H1 (cell line): Measurements from ENCODE around the gene FLVCR2. TPM values are rescaled to one million over a fixed set of nuclear protein-coding genes. Genes with fewer than 3 reads are reported as not detected.

Source experiments
- CTCF ChIA-PET: fragments of 300-600 bp; sonication (Branson Sonifier 250); formaldehyde crosslinking; loops from one replicate; lab custom pipeline; 2021; ENCODE audit not compliant: partially characterized antibody; lab: Charles Lee
- POLR2A ChIA-PET: fragments of 300-600 bp; sonication (Branson Sonifier 250); formaldehyde crosslinking; loops from one replicate; lab custom pipeline; 2021; ENCODE audit warnings: inconsistent platforms; ENCODE audit not compliant: partially characterized antibody; lab: Charles Lee
- DNase-seq, 2 experiments: peaks; one replicate each; pipeline versions ENCODE4 v3.0.0 to v3.0.0-alpha.2; 2010 to 2022; ENCODE audit warnings: low spot score in 2 of 2, low read depth in 1 of 2, mixed read lengths in 1 of 2
- FAIRE-seq: peaks from 2 replicates; lab custom pipeline; 2011; peaks lifted over from hg19 to GRCh38; lab: Jason Lieb, UNC
- H2AFZ ChIP-seq: 2 replicates; pipeline ENCODE4 v1.8.1; 2012; ENCODE audit warnings: low read length, inconsistent platforms
- H2AK5ac ChIP-seq: 2 replicates; pipeline ENCODE4 v1.6.1; 2013; ENCODE audit warnings: low read depth, low read length
- H2BK120ac ChIP-seq: replicated peaks from 2 replicates; pipeline ENCODE3; 2013; ENCODE audit warnings: low read depth, low read length, inconsistent platforms
- H2BK12ac ChIP-seq: 2 replicates; pipeline ENCODE4 v1.6.1; 2013; ENCODE audit warnings: low read depth, low read length
- H2BK15ac ChIP-seq: 2 replicates; pipeline ENCODE4 v1.6.1; 2013; ENCODE audit warnings: low read length
- H2BK20ac ChIP-seq: 2 replicates; pipeline ENCODE4 v1.6.1; 2013; ENCODE audit warnings: low read length
- H2BK5ac ChIP-seq: 2 replicates; pipeline ENCODE4 v1.6.1; 2013; ENCODE audit warnings: low read depth, low read length
- H3K14ac ChIP-seq: 2 replicates; pipeline ENCODE4 v1.6.1; 2013; ENCODE audit warnings: inconsistent platforms; ENCODE audit not compliant: insufficient read length
- H3K18ac ChIP-seq: 2 replicates; pipeline ENCODE4 v1.6.1; 2013; ENCODE audit warnings: low read length; ENCODE audit errors: extremely low read depth
- H3K23ac ChIP-seq: 2 replicates; pipeline ENCODE4 v1.6.1; 2013; ENCODE audit warnings: inconsistent platforms; ENCODE audit not compliant: insufficient read length
- H3K23me2 ChIP-seq: 2 replicates; pipeline ENCODE4 v1.6.1; 2013; ENCODE audit warnings: low read depth, low read length
- H3K27ac ChIP-seq: 2 replicates; pipeline ENCODE4 v1.6.1; 2011; ENCODE audit warnings: low read depth, low read length, inconsistent platforms
- H3K27me3 ChIP-seq, 4 experiments: replicated peaks in 1 of 4; 1 replicate in 1 of 4; 2 replicates in 3 of 4; pipeline versions ENCODE4 v1.6.1 to v1.8.1; 2011 to 2013; ENCODE audit warnings: low read length in 3 of 4, mild to moderate bottlenecking in 3 of 4, inconsistent platforms in 2 of 4, mixed read lengths in 2 of 4, moderate library complexity in 1 of 4; ENCODE audit not compliant: control insufficient read depth in 3 of 4, insufficient read depth in 3 of 4; ENCODE audit errors: extremely low read depth in 1 of 4
- H3K36me3 ChIP-seq, 4 experiments: 2 replicates each; pipeline versions ENCODE4 v1.6.1 to v1.8.1; 2011 to 2013; ENCODE audit warnings: mild to moderate bottlenecking in 4 of 4, low read length in 3 of 4, moderate library complexity in 2 of 4, control low read depth in 1 of 4, inconsistent platforms in 1 of 4; ENCODE audit not compliant: insufficient read depth in 4 of 4, control insufficient read depth in 2 of 4
- H3K4ac ChIP-seq: replicated peaks from 2 replicates; pipeline ENCODE3; 2013; ENCODE audit warnings: low read length, low read depth, mixed read lengths, inconsistent platforms; ENCODE audit not compliant: insufficient read length
- H3K4me1 ChIP-seq, 4 experiments: replicated peaks in 1 of 4; 1 replicate in 1 of 4; 2 replicates in 3 of 4; pipeline versions ENCODE4 v1.6.1 to v1.8.1; 2011 to 2013; ENCODE audit warnings: low read length in 3 of 4, inconsistent platforms in 2 of 4, mixed read lengths in 1 of 4; ENCODE audit not compliant: insufficient read depth in 4 of 4, control insufficient read depth in 3 of 4
- H3K4me2 ChIP-seq, 2 experiments: 2 replicates each; pipeline versions ENCODE4 v1.6.1 to v1.8.1; 2011 to 2013; ENCODE audit warnings: low read depth in 2 of 2, low read length in 2 of 2, control low read depth in 1 of 2, inconsistent platforms in 1 of 2, mild to moderate bottlenecking in 1 of 2; ENCODE audit not compliant: insufficient read depth in 1 of 2
- H3K4me3 ChIP-seq, 4 experiments: fragments of 200-600, 300-600 bp in 1 of 4; sonication (generic), shearing (Covaris generic), sonication (Bioruptor Twin) in 1 of 4; 2 replicates each; pipeline versions ENCODE4 v1.5.1 to v1.8.1; 2011 to 2016; ENCODE audit warnings: low read length in 4 of 4, low read depth in 3 of 4, control low read depth in 2 of 4, inconsistent platforms in 2 of 4, mild to moderate bottlenecking in 2 of 4, mixed read lengths in 1 of 4, moderate library complexity in 1 of 4; ENCODE audit not compliant: insufficient read depth in 2 of 4; ENCODE audit errors: extremely low read depth in 1 of 4
- H3K56ac ChIP-seq: replicated peaks from 2 replicates; pipeline ENCODE3; 2013; ENCODE audit warnings: low read depth, mild to moderate bottlenecking, mixed read lengths, low read length, inconsistent platforms; ENCODE audit not compliant: insufficient read length
- H3K79me1 ChIP-seq: 2 replicates; pipeline ENCODE4 v1.6.1; 2013; ENCODE audit warnings: low read depth, low read length, control low read depth
- H3K79me2 ChIP-seq, 2 experiments: 2 replicates each; pipeline versions ENCODE4 v1.6.1 to v1.8.1; 2012 to 2013; ENCODE audit warnings: low read length in 2 of 2, mild to moderate bottlenecking in 2 of 2, inconsistent platforms in 1 of 2; ENCODE audit not compliant: insufficient read depth in 2 of 2, control insufficient read depth in 1 of 2
- H3K9ac ChIP-seq, 4 experiments: replicated peaks in 1 of 4; 1 replicate in 1 of 4; 2 replicates in 3 of 4; pipeline versions ENCODE4 v1.6.1 to v1.8.1; 2011 to 2013; ENCODE audit warnings: low read depth in 3 of 4, low read length in 3 of 4, control low read depth in 2 of 4, mild to moderate bottlenecking in 2 of 4, moderate library complexity in 2 of 4, inconsistent platforms in 1 of 4; ENCODE audit errors: extremely low read depth in 1 of 4
- H3K9me3 ChIP-seq, 2 experiments: 2 replicates each; pipeline versions ENCODE4 v1.6.1 to v1.8.1; 2012 to 2013; ENCODE audit warnings: mild to moderate bottlenecking in 2 of 2, moderate library complexity in 2 of 2, control low read depth in 1 of 2, inconsistent platforms in 1 of 2, low read depth in 1 of 2, low read length in 1 of 2, mixed read lengths in 1 of 2; ENCODE audit not compliant: insufficient read depth in 2 of 2
- H4K20me1 ChIP-seq, 2 experiments: replicated peaks in 1 of 2; 2 replicates each; pipeline versions ENCODE3 to v1.8.1; 2011 to 2013; ENCODE audit warnings: inconsistent platforms in 2 of 2, low read length in 2 of 2, mild to moderate bottlenecking in 1 of 2; ENCODE audit not compliant: insufficient read depth in 2 of 2, control insufficient read depth in 1 of 2
- H4K5ac ChIP-seq: 2 replicates; pipeline ENCODE4 v1.6.1; 2013; ENCODE audit warnings: low read length, low read depth, mixed read lengths, inconsistent platforms; ENCODE audit not compliant: insufficient read length
- H4K8ac ChIP-seq: 2 replicates; pipeline ENCODE4 v1.8.0; 2013; ENCODE audit warnings: mild to moderate bottlenecking, moderate library complexity, low read length, inconsistent platforms; ENCODE audit not compliant: insufficient read depth; ENCODE audit errors: extremely low read depth
- H4K91ac ChIP-seq: replicated peaks from 2 replicates; pipeline ENCODE3; 2013; ENCODE audit warnings: low read length, mixed read lengths, inconsistent platforms; ENCODE audit not compliant: insufficient read length
- BACH1 ChIP-seq: IDR thresholded peaks from 2 replicates; pipeline ENCODE4 v1.6.1; 2012; ENCODE audit warnings: low read length, improper control_type of control experiment
- CBX8 ChIP-seq: fragments of 300-800, 300-1000 bp; sonication (generic); IDR thresholded peaks from 2 replicates; pipeline ENCODE4 v1.7.1; 2016; ENCODE audit warnings: low read depth, low read length, borderline replicate concordance
- CTCF ChIP-seq, 3 experiments: IDR thresholded peaks; 1 replicate in 2 of 3; 2 replicates in 1 of 3; pipeline versions ENCODE4 v1.5.1 to v1.6.1; 2011; ENCODE audit warnings: low read length in 3 of 3, mild to moderate bottlenecking in 3 of 3, inconsistent platforms in 2 of 3, low read depth in 1 of 3, moderate library complexity in 1 of 3; ENCODE audit not compliant: insufficient read depth in 1 of 3; ENCODE audit errors: control extremely low read depth in 1 of 3
- EZH2 ChIP-seq: fragments of 200-600 bp; sonication (generic); IDR thresholded peaks from 2 replicates; pipeline ENCODE4 v1.7.1; 2012; ENCODE audit warnings: low read depth, mild to moderate bottlenecking, moderate library complexity, low read length, inconsistent platforms; ENCODE audit not compliant: severe bottlenecking
- GTF2F1 ChIP-seq: IDR thresholded peaks from 2 replicates; pipeline ENCODE4 v1.6.1; 2012; ENCODE audit warnings: low read depth, low read length, improper control_type of control experiment, borderline replicate concordance
- KDM4A ChIP-seq: IDR thresholded peaks from one replicate; pipeline ENCODE4 v1.7.1; 2012; ENCODE audit warnings: low read depth, mild to moderate bottlenecking, moderate library complexity, low read length, inconsistent platforms; ENCODE audit not compliant: severe bottlenecking
- SAP30 ChIP-seq: fragments of 300-600 bp; sonication (generic); IDR thresholded peaks from 2 replicates; pipeline ENCODE4 v1.7.1; 2012; ENCODE audit warnings: low read length, moderate library complexity, mild to moderate bottlenecking, inconsistent platforms; ENCODE audit not compliant: insufficient read depth, insufficient replicate concordance
- WGBS, 2 experiments: shearing (Covaris generic) in 1 of 2; methylation state at CpG; one replicate each; pipeline versions ENCODE4 v1.1.6 to v1.1.7; 2013 to 2015; ENCODE audit warnings: low lambda C conversion rate in 2 of 2, mixed read lengths in 2 of 2, inconsistent platforms in 1 of 2, low coverage in 1 of 2, missing lambda C conversion rate in 1 of 2; ENCODE audit not compliant: insufficient replicate concordance in 2 of 2, insufficient coverage in 1 of 2, insufficient read length in 1 of 2; ENCODE audit errors: extremely low coverage in 1 of 2, missing lambda C conversion rate in 1 of 2; 5-methylcytosine and 5-hydroxymethylcytosine counted together
- polyA plus RNA-seq, 7 experiments: library from polyadenylated mRNA; depleted of rRNA in 3 of 7; stranded (reverse) in 5 of 7; unstranded in 2 of 7; fragments of >200 nt in 5 of 7; fragments of 200-250 nt in 2 of 7; gene quantifications; 1 replicate in 5 of 7; 2 replicates in 1 of 7; 4 replicates in 1 of 7; pipeline versions ENCODE4 v1.2.1 to v1.2.3, GENCODE V29; 2011 to 2013; ENCODE audit warnings: missing spikeins in 2 of 7, mixed read lengths in 2 of 7
- total RNA-seq: library from RNA; stranded (reverse); fragmentation: NEBNext Ultra II Directional; extraction: Animal tissue kit (Norgen Biotek cat#: 25700); gene quantifications from 2 replicates; pipeline ENCODE4 v1.2.1, GENCODE V29; 2021
- TF ChIP-seq, protein P1 (sequence below): IDR thresholded peaks from 2 replicates; pipeline ENCODE4 v1.6.1; 2012; ENCODE audit warnings: low read length, inconsistent platforms

FLVCR2 gene
- total and polyA plus RNA-seq, 2 of the 8 experiments (the other 6 are each of a cell fraction or from before 2014, with no cell fraction given), result 7.1 to 8.2 TPM

DNA sequence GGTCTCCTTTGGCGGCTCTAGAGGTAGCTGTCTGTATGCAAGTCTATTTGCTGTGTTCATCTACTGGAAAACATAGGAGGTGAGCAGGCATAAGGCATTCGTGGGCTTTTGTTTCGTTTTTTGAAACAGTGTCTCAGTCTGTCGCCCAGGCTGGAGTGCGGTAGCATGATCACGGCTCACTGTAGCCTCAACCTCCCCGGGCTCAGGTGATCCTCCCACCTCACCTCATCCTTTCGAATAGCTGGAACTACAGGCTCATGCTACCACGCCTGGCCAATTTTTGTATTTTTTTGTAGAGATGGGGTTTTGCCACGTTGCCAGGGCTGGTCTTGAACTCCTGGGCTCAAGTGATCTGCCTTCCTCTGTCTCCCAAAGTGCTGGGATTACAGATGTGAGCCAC, 27.5 kb downstream of the FLVCR2 start:
- Histone ChIP-seq H3K27ac (no peak overlapping the region), H3K56ac (no peak overlapping the region), H2BK12ac (no peak overlapping the region), H3K23me2 (no peaks in the 10 kb centered on the region), H2AFZ (no peak overlapping the region), H3K4ac (no peak overlapping the region), H4K8ac (no peak overlapping the region), H2AK5ac (no peak overlapping the region), H2BK5ac (no peak overlapping the region), H3K79me2 (no peaks in the 10 kb centered on the region), H4K91ac (no peak overlapping the region), H3K4me2 (no peak overlapping the region), H2BK120ac (no peak overlapping the region), H2BK20ac (no peak overlapping the region), H3K36me3 (no peaks in the 10 kb centered on the region), H3K18ac (no peak overlapping the region), H3K9ac (no peak overlapping the region), H4K5ac (no peak overlapping the region), H3K79me1 (no peaks in the 10 kb centered on the region), H3K14ac (no peak overlapping the region), H2BK15ac (no peak overlapping the region), H4K20me1 (peaks cover 0 to 3% of the 10 kb centered on the region in 2 experiments), H3K4me3 (no peak overlapping the region), H3K9me3 (no peaks in the 10 kb centered on the region), H3K4me1 (no peaks in the 10 kb centered on the region), H3K27me3 (no peaks in the 10 kb centered on the region), H3K23ac (no peak overlapping the region)
- no peak for FAIRE-seq
- CTCF ChIA-PET, result interaction anchor here (0.6 to 3.6 kb wide), 5 partner anchors 10 to 479 kb away, joined by 3 to 19 read pairs (median 6); partner anchors contain the start of gene FLVCR2
- no peak for DNase-seq
- POLR2A ChIA-PET, result interaction anchor here (0.7 to 1.4 kb wide), 4 partner anchors 12 to 347 kb away, joined by 3 read pairs; no protein-coding TSS in a partner anchor
- 90% methylated on average over 10 of the region's 10 CpGs; no CpG with 5 or more reads in 1 of the 2 experiments for WGBS, 2 experiments
- TF ChIP-seq BACH1 (no peak), CBX8 (no peak), CTCF (IDR thresholded peaks at IDR 0.05; ENCODE audit: control extremely low read depth in 1 of 3, insufficient read depth in 1 of 3, low read depth in 1 of 3, low read length in 3 of 3) (no peak), GTF2F1 (no peak), EZH2 (no peak), SAP30 (no peak), KDM4A (no peak)
- TF ChIP-seq, protein P1, sequence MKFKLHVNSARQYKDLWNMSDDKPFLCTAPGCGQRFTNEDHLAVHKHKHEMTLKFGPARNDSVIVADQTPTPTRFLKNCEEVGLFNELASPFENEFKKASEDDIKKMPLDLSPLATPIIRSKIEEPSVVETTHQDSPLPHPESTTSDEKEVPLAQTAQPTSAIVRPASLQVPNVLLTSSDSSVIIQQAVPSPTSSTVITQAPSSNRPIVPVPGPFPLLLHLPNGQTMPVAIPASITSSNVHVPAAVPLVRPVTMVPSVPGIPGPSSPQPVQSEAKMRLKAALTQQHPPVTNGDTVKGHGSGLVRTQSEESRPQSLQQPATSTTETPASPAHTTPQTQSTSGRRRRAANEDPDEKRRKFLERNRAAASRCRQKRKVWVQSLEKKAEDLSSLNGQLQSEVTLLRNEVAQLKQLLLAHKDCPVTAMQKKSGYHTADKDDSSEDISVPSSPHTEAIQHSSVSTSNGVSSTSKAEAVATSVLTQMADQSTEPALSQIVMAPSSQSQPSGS, result no peak
